Central memory CD8-positive, alpha-beta T cell (primary cell): ENCODE results near the gene SRSF7.

Source experiments
- ATAC-seq: fragments of 150-1000 bp; cut with Tn5 transposase; replicated peaks from 2 replicates; pipeline ENCODE4 v1.10.0; 2022; ENCODE audit warnings: mild to moderate bottlenecking, moderate FRiP score, moderate number of reproducible peaks; ENCODE audit not compliant: poor library complexity, severe bottlenecking; ENCODE audit errors: extremely low read depth
- DNase-seq, 2 donors: peaks; one replicate each; pipeline ENCODE4 v3.0.0; 2021; ENCODE audit warnings: low spot score in 2 of 2
- H3K27ac Mint-ChIP-seq: one replicate; pipeline ENCODE4 v1.8.0; 2022; ENCODE audit warnings: low read depth, mild to moderate bottlenecking, moderate library complexity, mixed read lengths
- H3K27me3 Mint-ChIP-seq: one replicate; pipeline ENCODE4 v1.8.0; 2022; ENCODE audit warnings: mixed read lengths
- H3K36me3 Mint-ChIP-seq: one replicate; pipeline ENCODE4 v1.8.0; 2022; ENCODE audit warnings: mild to moderate bottlenecking, moderate library complexity, mixed read lengths; ENCODE audit not compliant: insufficient read depth
- H3K4me1 Mint-ChIP-seq: one replicate; pipeline ENCODE4 v1.8.0; 2022; ENCODE audit warnings: mixed read lengths
- H3K4me3 Mint-ChIP-seq: one replicate; pipeline ENCODE4 v1.8.0; 2022; ENCODE audit warnings: mild to moderate bottlenecking, moderate library complexity, mixed read lengths
- H3K9me3 Mint-ChIP-seq: one replicate; pipeline ENCODE4 v1.8.0; 2022; ENCODE audit warnings: mixed read lengths

SRSF7 gene

DNA sequence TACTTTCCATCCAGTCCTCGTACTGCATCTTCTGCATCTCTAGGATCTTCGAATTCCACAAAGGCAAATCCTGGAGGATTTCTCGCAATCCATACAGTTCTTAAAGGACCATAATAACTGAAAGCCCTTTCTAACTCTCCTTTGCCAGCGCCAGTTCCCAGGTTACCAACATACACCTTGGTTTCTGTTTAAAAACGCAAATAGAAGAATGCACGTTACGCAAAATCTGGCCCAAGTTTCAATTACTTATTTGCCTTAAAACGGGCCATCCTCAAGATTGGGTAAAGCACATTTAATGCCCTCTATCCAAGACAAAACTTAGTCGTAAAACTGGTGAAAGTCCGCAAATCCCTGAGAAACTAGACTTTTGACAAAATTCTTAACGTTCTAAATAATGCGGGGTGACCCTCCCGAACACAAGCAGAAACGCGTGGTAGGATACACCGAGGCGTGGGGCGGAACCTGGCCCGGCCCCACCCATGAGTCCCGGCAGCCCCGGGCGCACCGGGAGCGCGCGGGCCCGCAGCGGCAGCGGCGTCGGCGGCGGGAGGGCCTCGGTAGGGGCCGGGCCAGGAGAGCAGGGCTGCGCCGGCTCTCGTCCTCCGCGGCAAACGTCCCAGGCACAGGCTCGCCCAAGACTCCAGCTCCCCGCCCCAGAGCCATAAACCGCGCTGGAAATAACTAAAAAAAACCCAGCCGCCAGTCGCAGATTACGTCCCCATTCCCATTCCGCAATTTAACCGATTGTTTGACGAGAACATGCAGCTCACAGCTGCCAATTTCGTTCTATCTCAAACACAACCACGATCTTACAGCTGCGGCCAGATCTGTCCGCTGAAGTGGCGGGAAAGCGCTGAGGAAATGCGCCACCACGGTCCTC lies 910 bp downstream of the SRSF7 start:
- Mint-ChIP-seq H3K27me3 (no peaks in the 10 kb centered on the region), H3K9me3 (no peaks in the 10 kb centered on the region), H3K4me1 (peaks cover 63% of the 10 kb centered on the region), H3K4me3 (peak overlapping the region; percentile 99), H3K27ac (peak overlapping the region; percentile 100), H3K36me3 (peaks cover 68% of the 10 kb centered on the region)
- no peak for DNase-seq
- ATAC-seq, result peak; percentile 10

GRCh38 chr2:38748943-38749804 lies 2.0 kb downstream of the SRSF7 start:
- DNase-seq (no peak), ATAC-seq (no peak)
- H3K4me1 Mint-ChIP-seq, result peaks cover 74% of the 10 kb centered on the region
- peaks cover 79% of the 10 kb centered on the region for H3K36me3 Mint-ChIP-seq
- no peaks in the 10 kb centered on the region for H3K9me3 Mint-ChIP-seq
- H3K27ac Mint-ChIP-seq, result peak overlapping the region; percentile 100
- H3K4me3 Mint-ChIP-seq, result peak overlapping the region; percentile 99
- H3K27me3 Mint-ChIP-seq, result no peaks in the 10 kb centered on the region

- no peak for ATAC-seq
- Mint-ChIP-seq H3K36me3 (peaks cover 87% of the 10 kb centered on the region), H3K27ac (peak overlapping the region; percentile 100), H3K4me3 (peak overlapping the region; percentile 99), H3K4me1 (peaks cover 77% of the 10 kb centered on the region), H3K9me3 (no peaks in the 10 kb centered on the region), H3K27me3 (no peaks in the 10 kb centered on the region)
- no peak for DNase-seq
Observed at GRCh38 chr2:38748391-38748790, 2.8 kb downstream of the SRSF7 start.

GRCh38 chr2:38747819-38748218 lies 3.3 kb downstream of the SRSF7 start:
- Mint-ChIP-seq H3K27ac (peak overlapping the region; percentile 100), H3K9me3 (no peaks in the 10 kb centered on the region), H3K36me3 (peaks cover 89% of the 10 kb centered on the region), H3K4me1 (peaks cover 77% of the 10 kb centered on the region), H3K4me3 (peak overlapping the region; percentile 99), H3K27me3 (no peaks in the 10 kb centered on the region)
- DNase-seq, result no peak
- no peak for ATAC-seq

DNA sequence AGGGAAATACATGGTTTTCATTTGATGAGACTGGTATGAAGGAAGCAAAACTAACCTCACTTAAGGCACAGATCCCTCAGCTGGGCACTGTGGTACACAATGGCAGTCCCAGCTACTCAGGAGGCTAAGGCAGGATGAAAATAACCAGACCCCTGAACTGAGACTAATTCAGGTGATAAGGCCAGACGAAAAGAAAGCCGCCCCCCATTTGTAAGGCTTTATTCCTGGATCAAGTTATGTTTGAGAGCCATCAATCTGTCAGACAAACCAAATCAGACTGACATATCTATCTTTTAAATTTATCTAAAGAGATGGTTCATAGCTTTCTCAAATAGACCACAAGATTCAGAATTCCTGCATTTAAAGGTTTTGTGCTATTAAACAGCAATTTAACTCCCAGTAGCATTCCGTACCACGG lies 4.1 kb downstream of the SRSF7 start:
- H3K4me1 Mint-ChIP-seq, result peaks cover 73% of the 10 kb centered on the region
- peaks cover 95% of the 10 kb centered on the region for H3K36me3 Mint-ChIP-seq
- ATAC-seq (no peak), DNase-seq (no peak)
- H3K27me3 Mint-ChIP-seq, result no peaks in the 10 kb centered on the region
- H3K27ac Mint-ChIP-seq, result peak overlapping the region; percentile 100
- peak overlapping the region; percentile 99 for H3K4me3 Mint-ChIP-seq
- H3K9me3 Mint-ChIP-seq, result no peaks in the 10 kb centered on the region

DNA sequence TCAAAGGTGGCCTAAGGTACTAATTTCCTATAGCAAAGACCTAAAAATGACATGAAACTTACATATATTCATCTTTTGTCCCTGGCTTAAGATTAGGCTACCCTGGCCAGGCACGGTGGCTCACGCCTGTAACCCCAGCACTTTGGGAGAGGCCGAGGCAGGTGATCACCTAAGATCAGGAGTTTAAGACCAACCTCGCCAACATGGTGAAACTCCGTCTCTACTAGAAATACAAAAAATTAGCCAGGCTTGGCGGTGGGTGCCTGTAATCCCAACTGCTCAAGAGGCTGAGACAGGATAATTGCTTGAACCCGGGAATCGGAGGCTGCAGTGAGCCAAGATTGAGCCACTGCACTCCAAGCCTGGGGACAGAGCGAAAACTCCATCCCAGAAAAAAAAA lies 5.9 kb downstream of the SRSF7 start:
- peak overlapping the region; percentile 100 for H3K27ac Mint-ChIP-seq
- DNase-seq, result no peak
- no peaks in the 10 kb centered on the region for H3K27me3 Mint-ChIP-seq
- no peak for ATAC-seq
- H3K9me3 Mint-ChIP-seq, result no peaks in the 10 kb centered on the region
- H3K4me3 Mint-ChIP-seq, result peak overlapping the region; percentile 99
- peaks cover 62% of the 10 kb centered on the region for H3K4me1 Mint-ChIP-seq
- H3K36me3 Mint-ChIP-seq, result peaks cover 93% of the 10 kb centered on the region

DNA sequence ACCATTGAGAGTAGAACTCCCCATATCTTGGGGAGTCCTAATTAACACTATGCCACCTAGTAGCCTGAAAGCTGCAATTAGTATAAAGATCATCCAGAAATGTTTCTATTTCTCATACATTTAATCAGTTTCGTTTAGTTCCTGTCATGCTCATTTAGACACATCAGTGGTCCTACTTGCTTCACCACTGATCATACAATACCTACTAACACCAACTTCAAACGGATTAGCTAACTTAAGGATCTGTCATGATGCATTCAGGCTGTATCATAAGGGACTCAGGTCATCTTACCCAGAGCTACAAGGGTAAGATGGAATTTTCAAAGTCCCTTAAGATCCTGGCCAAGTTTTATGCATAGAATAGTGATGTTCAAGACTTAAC lies 6.8 kb downstream of the SRSF7 start:
- no peaks in the 10 kb centered on the region for H3K9me3 Mint-ChIP-seq
- peak overlapping the region; percentile 30 for H3K4me3 Mint-ChIP-seq
- H3K27me3 Mint-ChIP-seq, result no peaks in the 10 kb centered on the region
- ATAC-seq, result no peak
- no peak for DNase-seq
- peaks cover 55% of the 10 kb centered on the region for H3K4me1 Mint-ChIP-seq
- no peak overlapping the region for H3K27ac Mint-ChIP-seq
- H3K36me3 Mint-ChIP-seq, result peaks cover 87% of the 10 kb centered on the region

- peaks cover 57% of the 10 kb centered on the region for H3K4me1 Mint-ChIP-seq
- DNase-seq (no peak), ATAC-seq (no peak)
- H3K27me3 Mint-ChIP-seq, result no peaks in the 10 kb centered on the region
- peak overlapping the region; percentile 32 for H3K27ac Mint-ChIP-seq
- H3K36me3 Mint-ChIP-seq, result peaks cover 87% of the 10 kb centered on the region
- H3K9me3 Mint-ChIP-seq, result no peaks in the 10 kb centered on the region
- peak overlapping the region; percentile 30 for H3K4me3 Mint-ChIP-seq
Observed at GRCh38 chr2:38743672-38744398, 7.3 kb downstream of the SRSF7 start.

DNA sequence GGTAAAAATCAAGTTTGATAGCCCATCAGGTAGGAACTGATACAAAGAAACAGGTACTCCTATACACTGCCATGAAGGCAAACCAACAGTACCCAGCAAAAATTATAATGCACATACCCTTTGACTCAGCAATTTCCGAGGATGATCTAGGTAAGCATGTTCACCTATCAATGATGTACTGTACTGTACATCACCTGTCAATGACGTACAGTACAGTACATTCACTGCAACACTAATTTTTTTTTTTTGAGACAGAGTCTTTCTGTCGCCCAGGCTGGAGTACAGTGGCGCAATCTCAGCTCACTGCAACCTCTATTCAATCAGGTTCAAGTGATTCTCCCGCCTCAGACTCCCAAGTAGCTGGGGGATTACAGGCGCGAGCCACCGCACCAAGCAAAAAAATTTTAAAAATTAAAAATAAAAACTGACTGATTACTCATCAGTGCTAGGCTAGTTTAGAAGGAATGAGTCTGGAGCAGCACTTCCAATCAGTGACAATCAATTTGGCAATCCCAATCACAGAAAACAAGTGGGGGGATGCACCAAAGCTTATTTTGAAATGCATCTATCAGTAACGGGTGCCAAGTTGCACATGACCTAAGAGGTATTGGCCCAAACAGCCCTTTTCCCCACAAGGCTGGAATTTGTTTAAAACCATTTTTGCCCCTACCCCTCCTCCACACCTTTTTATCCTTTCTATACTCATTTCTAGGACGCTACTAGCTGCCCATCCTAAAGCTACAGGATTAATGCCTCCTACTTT lies 8.2 kb downstream of the SRSF7 start:
- Mint-ChIP-seq H3K27ac (peak overlapping the region; percentile 68), H3K4me1 (peaks cover 55% of the 10 kb centered on the region), H3K9me3 (no peaks in the 10 kb centered on the region), H3K27me3 (no peaks in the 10 kb centered on the region), H3K36me3 (peaks cover 83% of the 10 kb centered on the region), H3K4me3 (no peak overlapping the region)
- DNase-seq (no peak), ATAC-seq (no peak)

DNA sequence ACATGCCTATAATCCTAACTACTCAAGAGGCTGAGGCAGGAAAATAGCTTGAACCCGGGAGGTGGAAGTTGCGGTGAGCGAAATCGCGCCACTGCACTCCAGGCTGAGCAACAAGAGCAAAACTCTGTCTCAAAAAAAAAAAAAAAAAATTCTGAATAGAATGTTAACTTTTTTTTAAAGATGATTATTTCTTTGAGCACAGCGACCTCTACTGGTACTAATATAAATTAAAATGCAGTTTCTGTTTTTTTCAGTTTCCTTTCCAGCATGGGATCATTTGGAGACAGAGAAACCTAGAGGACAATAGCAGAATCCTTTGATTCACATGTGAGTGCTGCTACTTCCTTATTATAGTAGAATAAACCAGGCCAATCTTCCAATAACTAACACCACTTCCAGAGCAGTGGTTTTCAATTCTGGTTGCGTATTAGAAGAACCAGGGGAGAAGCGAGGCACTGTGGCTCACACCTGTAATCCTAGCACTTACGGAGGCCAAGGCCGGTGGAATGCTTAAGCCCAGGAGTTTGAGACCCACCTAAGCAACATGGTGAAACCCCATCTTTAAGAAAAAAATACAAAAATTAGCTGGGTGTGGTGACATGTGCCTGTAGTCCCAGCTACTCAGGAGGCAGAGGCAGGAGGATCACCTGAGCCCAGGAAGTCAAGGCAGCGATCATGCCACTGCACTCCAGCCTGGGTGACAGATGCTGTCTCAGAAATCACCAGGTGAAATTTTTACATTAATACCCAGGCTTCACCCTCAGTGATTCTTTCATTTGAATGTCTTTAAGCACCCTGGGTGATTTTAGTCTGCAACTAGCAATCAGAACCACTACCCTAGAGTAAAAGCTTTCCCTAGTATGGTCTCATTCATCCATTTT lies 10.1 kb downstream of the SRSF7 start:
- peaks cover 40% of the 10 kb centered on the region for H3K4me1 Mint-ChIP-seq
- ATAC-seq, result peak; percentile 12
- DNase-seq, result no peak
- no peaks in the 10 kb centered on the region for H3K9me3 Mint-ChIP-seq
- peaks cover 77% of the 10 kb centered on the region for H3K36me3 Mint-ChIP-seq
- peak overlapping the region; percentile 68 for H3K27ac Mint-ChIP-seq
- no peaks in the 10 kb centered on the region for H3K27me3 Mint-ChIP-seq
- no peak overlapping the region for H3K4me3 Mint-ChIP-seq

DNA sequence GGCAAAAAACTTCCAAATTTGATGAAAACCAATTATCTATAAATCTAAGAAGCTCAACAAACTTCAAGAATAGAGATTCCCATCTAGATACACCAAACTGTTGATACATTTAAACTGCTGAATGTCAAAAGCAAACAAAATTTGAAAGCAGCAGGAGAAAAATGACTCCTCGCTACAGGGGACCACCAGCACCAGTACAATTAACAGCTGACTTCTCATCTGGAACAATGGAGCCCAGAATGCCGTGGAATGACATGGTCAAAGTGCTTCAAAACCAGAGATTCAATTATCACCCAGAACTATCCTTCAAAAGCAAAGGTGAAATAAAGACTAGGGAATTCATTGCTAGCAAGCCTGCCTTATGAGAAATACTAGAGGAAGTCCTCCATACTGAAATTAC lies 11.6 kb downstream of the SRSF7 start:
- ATAC-seq (no peak), DNase-seq (no peak)
- Mint-ChIP-seq H3K4me1 (peaks cover 28% of the 10 kb centered on the region), H3K4me3 (no peak overlapping the region), H3K27ac (peak overlapping the region; percentile 87), H3K27me3 (no peaks in the 10 kb centered on the region), H3K9me3 (no peaks in the 10 kb centered on the region), H3K36me3 (peaks cover 71% of the 10 kb centered on the region)
